DMS114 treated with DMSO at 0.1 percent for 48 hours (cell line): ENCODE measurements around the gene PTPRM.

Experiments
- DNase-seq: peaks from one replicate; lab custom pipeline; 2025; ENCODE audit not compliant: unreplicated experiment; lab: John Stamatoyannopoulos, UW

Gene PTPRM

GRCh38 chr18:8197499-8197898, 630.4 kb downstream of the PTPRM start:
- no peak for DNase-seq

GRCh38 chr18:8207996-8208395, 640.9 kb downstream of the PTPRM start:
- no peak for DNase-seq

DNA sequence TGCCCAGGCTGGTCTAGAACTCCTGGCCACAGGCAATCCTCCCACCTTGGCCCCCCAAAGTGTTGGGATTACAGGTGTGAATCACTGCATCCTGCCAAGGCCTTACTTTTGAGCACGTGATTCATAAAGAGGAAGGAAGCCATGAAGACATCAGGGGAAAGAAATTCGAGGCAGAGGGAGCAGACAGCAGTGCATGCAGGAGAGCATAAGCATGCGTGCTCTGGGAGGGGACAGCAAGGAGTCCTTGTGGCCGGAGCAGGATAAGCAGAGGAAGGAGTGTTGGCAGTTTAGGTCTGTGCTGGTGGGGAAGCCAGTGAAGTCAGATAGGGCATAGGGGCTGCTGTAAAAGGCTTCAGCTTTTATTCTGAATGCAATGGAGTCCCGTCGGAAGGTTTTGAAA, 641.6 kb downstream of the PTPRM start:
- DNase-seq = no peak

DNA sequence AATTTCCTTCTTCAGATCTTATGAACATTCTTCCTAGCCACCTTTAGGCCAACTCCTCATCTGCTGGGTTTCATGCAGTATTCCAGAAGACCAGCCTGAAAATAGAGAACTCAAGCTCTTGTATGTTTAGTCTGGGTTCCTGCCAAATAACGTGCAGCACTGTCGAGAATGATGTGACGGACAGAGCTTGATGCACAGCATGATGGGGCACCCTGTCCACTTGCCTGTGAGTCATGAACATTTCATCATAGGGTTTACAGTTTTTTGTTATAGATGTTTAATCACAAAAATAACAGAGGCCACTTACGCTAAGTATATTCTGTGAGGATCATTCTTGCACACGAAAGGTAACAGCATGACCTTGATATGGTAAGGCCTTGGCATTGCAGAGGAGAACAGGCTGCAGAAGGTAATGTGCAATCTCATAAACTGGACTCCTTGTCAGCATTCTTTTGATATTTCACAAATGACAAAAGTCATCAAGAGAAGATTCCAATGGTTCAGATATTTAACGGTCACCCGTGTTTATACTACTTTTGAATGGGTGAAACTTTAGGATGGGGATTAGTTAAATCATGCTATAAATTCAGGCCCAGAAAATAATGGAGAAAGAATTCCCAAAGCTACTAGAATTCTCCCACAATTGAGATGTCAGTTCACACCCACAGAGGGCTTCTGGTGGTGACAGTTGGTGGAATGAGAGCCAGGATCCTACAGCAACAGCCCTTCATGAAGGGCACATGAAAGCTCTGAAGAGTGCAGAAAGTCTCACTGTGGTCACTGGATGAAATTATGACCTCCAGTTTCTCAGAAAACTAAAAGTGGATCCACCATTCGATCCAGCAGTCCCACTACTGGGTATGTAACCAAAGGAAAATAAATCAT, 646.0 kb downstream of the PTPRM start:
- no peak for DNase-seq

DNA sequence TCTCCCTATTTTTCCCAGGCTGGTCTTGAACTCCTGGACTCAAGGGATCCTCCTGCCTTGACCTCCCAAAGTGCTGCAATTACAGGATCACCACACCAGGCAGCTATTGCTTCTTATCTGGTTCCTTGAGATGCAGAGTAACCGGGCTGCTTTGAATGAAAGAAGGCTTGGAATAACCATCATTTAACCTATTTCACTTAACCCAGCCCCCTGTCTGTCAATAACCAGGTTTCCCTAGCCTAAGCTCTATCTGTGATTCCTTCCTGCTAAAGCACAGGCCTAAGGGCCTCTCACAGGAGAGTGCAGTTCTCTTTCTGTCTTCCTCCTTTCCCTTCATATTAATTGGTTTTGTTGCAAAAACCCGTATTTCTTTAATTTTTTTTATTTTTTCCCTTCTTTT, 648.6 kb downstream of the PTPRM start:
- no peak for DNase-seq

DNA sequence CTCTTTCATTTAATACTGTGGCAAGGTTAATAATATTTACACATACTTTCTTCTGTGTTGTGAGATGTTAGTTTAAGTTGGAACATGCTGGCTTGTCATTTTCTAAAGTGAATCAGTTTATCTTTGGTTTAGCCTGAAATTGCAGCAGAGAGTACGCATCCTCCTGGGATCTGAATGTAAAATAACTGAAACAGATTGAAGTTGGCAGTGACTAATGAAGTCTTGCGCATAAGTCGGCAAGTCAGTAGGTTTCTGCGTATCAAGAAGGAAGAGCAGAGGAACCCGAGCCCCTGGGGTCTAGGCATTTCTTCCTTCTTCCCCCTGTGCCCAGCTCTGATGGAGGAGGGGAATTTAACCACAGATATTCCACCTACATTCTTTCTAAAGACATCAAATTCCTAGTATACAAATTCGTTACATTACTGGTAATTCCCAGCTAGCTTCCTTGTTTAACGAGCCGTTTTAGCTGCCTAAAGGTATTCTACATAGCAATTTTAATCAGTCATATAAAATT, 650.0 kb downstream of the PTPRM start:
- no peak for DNase-seq

GRCh38 chr18:8218197-8218596, 651.1 kb downstream of the PTPRM start:
- DNase-seq = no peak

DNA sequence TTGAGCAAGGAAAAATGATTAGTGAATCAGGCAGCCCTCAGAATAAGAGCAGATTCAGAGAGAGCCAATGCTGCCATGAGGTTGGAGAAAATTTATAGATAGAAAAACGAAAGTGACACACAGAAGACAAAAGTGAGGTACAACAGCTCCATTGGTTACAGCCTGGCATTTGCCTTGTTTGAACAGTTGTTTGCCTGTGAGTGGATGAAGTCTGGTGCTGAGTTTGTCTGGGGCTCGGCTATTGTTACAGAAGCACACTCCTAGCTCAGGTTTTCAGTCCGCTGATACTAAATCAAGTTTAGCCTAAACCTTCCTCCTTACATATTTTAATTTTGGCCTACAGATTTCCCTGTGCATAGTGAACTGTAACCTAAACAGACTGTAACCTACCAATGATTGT, 654.3 kb downstream of the PTPRM start:
- DNase-seq = no peak

DNA sequence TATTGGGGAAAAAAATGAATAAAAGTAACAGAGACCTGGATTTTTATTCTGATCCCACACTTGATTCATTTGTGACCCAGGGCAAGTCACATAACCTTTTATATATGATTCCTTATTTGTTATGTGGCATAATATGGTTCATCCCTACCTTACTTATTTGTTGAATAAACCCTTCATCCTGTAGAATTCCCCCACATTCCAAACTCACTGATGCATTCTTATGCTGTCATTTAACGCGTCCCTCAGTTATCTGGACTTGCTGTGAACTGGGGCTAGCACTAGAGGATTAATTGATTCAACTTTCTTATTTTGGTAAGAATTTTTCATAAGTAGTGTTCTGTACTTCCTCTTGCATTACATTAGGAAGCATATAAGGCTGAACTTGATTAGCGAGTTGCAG, 657.5 kb downstream of the PTPRM start:
- DNase-seq = no peak

DNA sequence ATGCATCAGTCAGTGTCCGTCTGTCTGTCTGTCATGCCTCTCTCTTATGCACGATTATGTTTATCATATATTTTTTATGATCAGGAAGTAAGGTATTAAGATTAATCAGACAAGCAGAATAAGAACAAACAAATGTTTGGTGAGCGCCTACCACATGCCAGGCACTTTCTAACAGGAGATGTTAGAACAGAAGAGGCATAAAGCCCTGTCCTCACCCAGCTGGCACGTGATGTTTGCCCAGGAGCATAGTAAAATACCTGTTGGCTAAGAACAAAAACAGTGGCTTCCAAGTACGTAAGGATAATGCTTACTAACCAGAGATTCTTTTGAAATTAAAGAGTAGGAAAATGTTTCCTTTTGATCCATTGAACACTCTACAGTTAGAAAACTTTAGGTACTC, 661.9 kb downstream of the PTPRM start:
- no peak for DNase-seq

DNA sequence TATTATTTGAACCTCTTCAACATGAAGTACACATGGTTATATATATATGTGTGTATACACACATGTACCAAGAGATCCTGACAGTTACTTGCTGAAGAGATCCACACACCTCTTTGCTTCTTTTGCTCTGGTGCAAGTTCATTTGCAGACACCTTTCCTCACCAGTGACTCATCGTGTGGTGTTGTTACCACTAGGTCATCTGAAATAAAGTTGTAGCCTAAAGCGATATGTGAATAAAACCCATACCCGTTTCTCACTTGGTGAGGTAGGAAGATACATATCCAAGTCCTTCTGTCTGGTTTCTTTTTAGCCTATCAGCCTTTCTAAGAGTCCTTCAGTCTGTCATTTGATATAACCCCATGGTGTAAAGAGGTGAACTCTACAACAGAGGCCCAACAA, 662.7 kb downstream of the PTPRM start:
- no peak for DNase-seq

GRCh38 chr18:8231316-8231715, 664.2 kb downstream of the PTPRM start:
- DNase-seq = no peak

- no peak for DNase-seq
Measured at GRCh38 chr18:8232791-8233190, 665.7 kb downstream of the PTPRM start.

DNA sequence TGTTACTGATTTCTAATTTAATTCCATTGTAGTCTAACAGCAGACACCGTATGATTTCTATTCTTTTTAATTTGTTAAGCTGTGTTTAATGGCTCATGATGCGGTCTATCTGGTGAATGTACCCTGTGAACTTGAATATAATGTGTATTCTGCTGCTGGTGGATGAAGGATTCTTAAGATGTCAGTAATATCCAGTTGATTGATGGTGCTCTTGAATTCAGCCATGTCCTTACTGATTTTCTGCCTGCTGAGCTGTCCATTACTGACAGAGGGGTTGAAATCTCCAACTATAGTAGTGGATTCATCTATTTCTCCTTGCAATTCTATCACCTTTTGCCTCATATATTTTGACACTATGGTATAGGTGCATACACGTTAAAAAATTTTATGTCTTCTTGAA, 668.8 kb downstream of the PTPRM start:
- DNase-seq = no peak

- no peak for DNase-seq
Measured at GRCh38 chr18:8238507-8238906, 671.4 kb downstream of the PTPRM start.

GRCh38 chr18:8241731-8242130, 674.6 kb downstream of the PTPRM start:
- DNase-seq = no peak

DNA sequence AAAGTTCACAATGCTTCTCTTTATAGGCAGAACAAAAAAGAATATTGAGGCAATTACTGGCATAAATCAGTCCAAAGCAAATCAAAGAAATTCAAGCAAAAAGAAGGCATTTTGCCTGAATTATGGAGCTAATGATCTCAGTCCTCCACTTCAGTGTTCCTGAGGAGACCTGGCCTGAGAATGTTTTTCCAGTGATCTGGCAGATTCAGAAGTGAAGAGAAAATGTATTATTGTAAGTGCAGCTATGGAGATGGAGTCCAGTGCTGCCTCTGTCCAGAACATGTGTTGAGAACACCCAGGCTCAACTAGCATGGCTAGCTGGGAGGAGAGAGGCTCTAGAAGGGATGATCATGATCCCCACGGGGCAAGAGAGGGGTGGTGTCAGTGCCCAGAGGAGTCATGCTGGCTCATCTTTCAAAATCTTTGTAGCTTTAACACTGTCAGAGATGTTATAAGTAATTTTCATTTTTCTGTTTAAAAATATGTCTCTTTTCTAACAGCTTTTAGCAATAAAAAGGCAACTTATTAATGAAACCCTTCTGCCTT, 675.1 kb downstream of the PTPRM start:
- no peak for DNase-seq

- no peak for DNase-seq
Measured at GRCh38 chr18:8247700-8248099, 680.6 kb downstream of the PTPRM start.

- DNase-seq = no peak
Measured at GRCh38 chr18:8248576-8248975, 681.5 kb downstream of the PTPRM start.

DNA sequence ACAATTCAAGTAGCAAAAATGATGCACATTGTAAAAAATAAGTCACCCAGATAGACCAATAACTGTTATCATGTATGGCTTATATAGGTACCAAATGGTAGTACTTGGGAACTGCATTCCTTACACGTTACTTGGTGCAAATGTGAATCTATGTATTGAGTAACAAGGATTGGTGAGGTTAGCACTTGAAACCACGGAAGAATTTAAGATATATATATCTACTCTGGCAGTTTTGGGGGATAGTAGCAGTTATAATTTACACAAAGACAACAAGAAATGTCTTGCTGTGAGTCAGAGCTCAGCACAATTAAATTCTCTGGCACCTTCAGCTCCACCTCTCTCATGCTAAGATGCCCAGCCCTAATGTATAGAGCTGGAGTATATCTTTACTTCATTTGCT, 682.7 kb downstream of the PTPRM start:
- DNase-seq = no peak

DNA sequence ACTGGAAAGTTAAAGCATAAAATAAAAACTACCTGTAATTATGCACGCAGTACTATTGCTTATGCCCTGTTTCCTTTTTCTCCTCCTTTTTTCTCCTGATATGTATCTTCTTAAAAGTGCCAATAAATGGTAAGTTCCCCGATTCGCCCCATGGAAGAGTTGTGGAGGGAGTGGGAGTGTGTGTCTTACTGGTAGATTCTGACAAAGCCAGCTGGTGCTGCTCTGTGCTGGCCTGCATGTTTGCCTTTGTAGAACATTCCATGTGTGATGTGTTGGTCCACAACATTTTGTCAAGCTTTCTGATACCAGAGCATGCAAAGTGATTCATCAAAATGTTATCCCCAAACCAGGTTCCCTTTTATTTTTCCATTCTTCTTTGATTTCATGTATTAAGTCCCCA, 685.3 kb downstream of the PTPRM start:
- DNase-seq = no peak

DNA sequence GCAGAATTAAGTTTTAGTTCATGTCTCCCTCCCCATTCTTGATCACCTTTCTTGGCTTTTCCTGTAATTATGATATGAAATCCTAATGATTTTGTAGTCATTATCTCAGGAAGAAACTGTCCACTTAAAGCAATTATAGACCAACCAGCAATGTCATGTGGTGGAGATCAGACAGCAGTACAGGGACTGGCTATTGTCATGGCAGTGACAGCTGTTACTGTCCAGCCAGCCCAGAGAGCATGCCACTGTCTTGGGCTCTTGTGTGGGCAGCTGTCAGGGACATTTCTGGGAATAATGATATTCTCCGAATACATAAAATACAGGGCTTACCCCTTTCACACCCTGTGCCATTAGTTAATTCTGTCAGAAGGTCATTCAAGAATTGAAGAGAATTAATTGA, 686.8 kb downstream of the PTPRM start:
- DNase-seq = no peak

- no peak for DNase-seq
Measured at GRCh38 chr18:8254654-8255053, 687.5 kb downstream of the PTPRM start.
